ENCODE results near the gene CEP97. TPM values are rescaled to one million over a fixed set of nuclear protein-coding genes. Genes with fewer than 3 reads are reported as not detected.

The CEP97 gene
- total and polyA plus RNA-seq, 2 donors (not counting 1 experiment from before 2014, with no cell fraction given), result 2.1 to 15.4 TPM

DNA sequence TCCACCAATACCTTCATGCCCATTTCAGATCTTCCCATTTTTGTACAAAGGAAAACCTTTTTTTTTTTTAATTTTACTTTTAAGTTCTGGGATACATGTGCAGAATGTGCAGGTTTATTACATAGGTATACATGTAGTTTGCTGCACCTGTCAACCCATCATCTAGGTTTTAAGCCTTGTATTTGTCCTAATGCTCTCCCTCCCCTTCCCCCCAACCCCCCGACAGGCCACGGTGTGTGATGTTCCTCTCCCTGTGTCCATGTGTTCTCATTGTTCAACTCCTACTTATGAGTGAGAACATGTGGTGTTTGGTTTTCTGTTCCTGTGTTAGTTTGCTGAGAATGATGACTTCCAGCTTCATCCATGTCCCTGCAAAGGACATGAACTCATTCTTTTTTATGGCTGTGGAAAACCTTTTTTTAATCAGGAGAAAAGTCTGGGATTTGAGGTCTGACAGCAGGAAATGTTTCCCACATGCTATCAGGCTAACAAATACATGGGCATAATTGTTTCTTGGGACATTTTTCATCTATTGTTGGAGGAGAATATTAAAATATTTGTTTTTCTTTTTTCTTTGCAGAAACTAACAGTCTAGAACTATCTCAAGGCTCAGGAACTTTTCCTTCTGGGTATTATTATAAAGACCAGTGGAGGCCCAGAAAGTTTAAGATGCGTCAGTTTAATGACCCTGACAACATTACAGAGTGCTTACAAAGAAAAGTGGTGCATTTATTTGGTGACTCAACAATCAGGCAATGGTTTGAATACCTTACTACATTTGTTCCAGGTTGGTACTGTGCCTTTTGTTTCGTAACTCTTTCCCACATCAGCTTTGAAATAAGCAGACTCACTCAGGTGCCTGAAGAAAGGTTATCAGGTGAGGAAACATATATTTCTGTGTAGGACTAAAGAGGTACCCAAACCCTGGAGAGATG, 92.1 kb downstream of the CEP97 start:
- Histone ChIP-seq H3K79me2 (ENCODE audit: control insufficient read depth, insufficient read depth, low read length) (peaks cover 15% of the 10 kb centered on the region), H3K36me3 (replicated peaks in 1 of 2; ENCODE audit: control extremely low read depth in 1 of 2, control insufficient read depth in 1 of 2, extremely low read depth in 1 of 2, insufficient read depth in 2 of 2, low read length in 1 of 2) (peaks cover 0 to 2% of the 10 kb centered on the region in 2 experiments), H3K4me2 (replicated peaks; ENCODE audit: low read depth, low read length, poor library complexity, severe bottlenecking) (no peak overlapping the region), H3K4me1 (ENCODE audit: control insufficient read depth in 2 of 2, insufficient read depth in 2 of 2, low read length in 2 of 2) (peaks cover 40 to 47% of the 10 kb centered on the region in 2 donors), H3K9me3 (ENCODE audit: control extremely low read depth in 1 of 3, control insufficient read depth in 2 of 3, insufficient read depth in 1 of 3, low read length in 2 of 3) (peaks cover 0 to 10% (median 0%) of the 10 kb centered on the region in 3 donors), H3K27me3 (replicated peaks in 1 of 4; ENCODE audit: control extremely low read depth in 1 of 4, control insufficient read depth in 3 of 4, insufficient read depth in 4 of 4, low read length in 3 of 4) (no peaks in the 10 kb centered on the region), H3K9ac (ENCODE audit: low read length) (no peak overlapping the region), H3K27ac (ENCODE audit: low read length in 2 of 2) (peak overlapping the region in 1 of 2 donors; percentile 78), H3K4me3 (ENCODE audit: control extremely low read depth in 1 of 5, extremely low read depth in 1 of 5, insufficient read depth in 1 of 5, low read depth in 2 of 5, low read length in 4 of 5) (no peak overlapping the region), H4K20me1 (ENCODE audit: control insufficient read depth, insufficient read depth, low read length, poor library complexity, severe bottlenecking) (no peaks in the 10 kb centered on the region), H2AFZ (ENCODE audit: insufficient read depth, low read depth, low read length, poor library complexity, severe bottlenecking) (no peak overlapping the region)
- WGBS (ENCODE audit: insufficient coverage), result 100% methylated on average over 1 of the region's 4 CpGs
- no peak for DNase-seq
- intact Hi-C loops (cut with micrococcal nuclease), result loop anchor here (5.0 kb wide), 1 partner anchor 36 kb away; no protein-coding TSS in a partner anchor
- Mint-ChIP-seq H3K9me3 (ENCODE audit: insufficient read depth) (no peaks in the 10 kb centered on the region), H3K4me3 (peak overlapping the region; percentile 18), H3K27me3 (no peaks in the 10 kb centered on the region), H3K4me1 (peaks cover 52% of the 10 kb centered on the region), H3K27ac (peak overlapping the region; percentile 71)
- ChIA-PET CTCF (interaction anchor here (1.2 to 20.1 kb wide), 6 partner anchors 7 to 720 kb away, joined by 3 to 1306 read pairs (median 8); no protein-coding TSS in a partner anchor), POLR2A (interaction anchor here (2.9 kb wide), 1 partner anchor 33 kb away, joined by 14 read pairs; the partner anchor contains the start of gene NFKBIZ)
- TF ChIP-seq, protein P1, sequence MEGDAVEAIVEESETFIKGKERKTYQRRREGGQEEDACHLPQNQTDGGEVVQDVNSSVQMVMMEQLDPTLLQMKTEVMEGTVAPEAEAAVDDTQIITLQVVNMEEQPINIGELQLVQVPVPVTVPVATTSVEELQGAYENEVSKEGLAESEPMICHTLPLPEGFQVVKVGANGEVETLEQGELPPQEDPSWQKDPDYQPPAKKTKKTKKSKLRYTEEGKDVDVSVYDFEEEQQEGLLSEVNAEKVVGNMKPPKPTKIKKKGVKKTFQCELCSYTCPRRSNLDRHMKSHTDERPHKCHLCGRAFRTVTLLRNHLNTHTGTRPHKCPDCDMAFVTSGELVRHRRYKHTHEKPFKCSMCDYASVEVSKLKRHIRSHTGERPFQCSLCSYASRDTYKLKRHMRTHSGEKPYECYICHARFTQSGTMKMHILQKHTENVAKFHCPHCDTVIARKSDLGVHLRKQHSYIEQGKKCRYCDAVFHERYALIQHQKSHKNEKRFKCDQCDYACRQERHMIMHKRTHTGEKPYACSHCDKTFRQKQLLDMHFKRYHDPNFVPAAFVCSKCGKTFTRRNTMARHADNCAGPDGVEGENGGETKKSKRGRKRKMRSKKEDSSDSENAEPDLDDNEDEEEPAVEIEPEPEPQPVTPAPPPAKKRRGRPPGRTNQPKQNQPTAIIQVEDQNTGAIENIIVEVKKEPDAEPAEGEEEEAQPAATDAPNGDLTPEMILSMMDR (IDR thresholded peaks at IDR 0.05), result no peak
- TF ChIP-seq EZH2 (IDR thresholded peaks at IDR 0.05; ENCODE audit: borderline replicate concordance, insufficient read depth, low read depth, low read length, poor library complexity, severe bottlenecking), result no peak
- ATAC-seq (ENCODE audit: low read depth), result no peak

Data from B cell (primary cell).